IMR-90 (cell line): ENCODE data around the gene TNS3. TPM values are rescaled to one million over a fixed set of nuclear protein-coding genes. Genes with fewer than 3 reads are reported as not detected.

Experiments used
- ATAC-seq: fragments of 200-7000 bp; cut with Tn5 transposase; 2 replicates; pipeline ENCODE4 v1.9.1; 2020; ENCODE audit warnings: low read depth, mild to moderate bottlenecking, moderate library complexity
- BruUV-seq: library from RNA; stranded (reverse); fragments of 400-500 nt; replicated peaks from 2 replicates; lab custom pipeline; 2021; lab: Mats Ljungman, UMichigan
- CTCF ChIA-PET: fragments of 300-600 bp; formaldehyde crosslinking; extraction: SDS; loops from one replicate; lab custom pipeline; 2021; ENCODE audit warnings: antibody characterized with exemption; lab: Yijun Ruan, JAX
- POLR2A ChIA-PET: fragments of 300-600 bp; sonication (Branson Sonifier 250); formaldehyde crosslinking; loops from one replicate; lab custom pipeline; 2022; ENCODE audit warnings: antibody characterized with exemption; ENCODE audit not compliant: unreplicated experiment; lab: Charles Lee
- DNase-seq: peaks from one replicate; pipeline ENCODE4 v3.0.0; 2013
- H2AFZ ChIP-seq: replicated peaks from 2 replicates; pipeline ENCODE3; 2013; ENCODE audit warnings: low read length, mild to moderate bottlenecking; ENCODE audit not compliant: poor library complexity
- H2AK5ac ChIP-seq: 2 replicates; pipeline ENCODE4 v1.6.1; 2013; ENCODE audit warnings: low read depth, low read length, inconsistent platforms
- H2AK9ac ChIP-seq: replicated peaks from 2 replicates; pipeline ENCODE3; 2013; ENCODE audit warnings: mild to moderate bottlenecking, low read depth, low read length, moderate library complexity; ENCODE audit not compliant: poor library complexity
- H2BK120ac ChIP-seq: 2 replicates; pipeline ENCODE4 v1.6.1; 2013; ENCODE audit warnings: low read depth, low read length, inconsistent platforms
- H2BK15ac ChIP-seq: 3 replicates; pipeline ENCODE4 v1.6.1; 2013; ENCODE audit warnings: low read depth, low read length, inconsistent platforms
- H2BK20ac ChIP-seq: 2 replicates; pipeline ENCODE4 v1.6.1; 2013; ENCODE audit warnings: low read depth, mild to moderate bottlenecking, inconsistent platforms, low read length, moderate library complexity
- H2BK5ac ChIP-seq: 2 replicates; pipeline ENCODE4 v1.6.1; 2013; ENCODE audit warnings: mild to moderate bottlenecking, low read depth, low read length, inconsistent platforms; ENCODE audit not compliant: poor library complexity, severe bottlenecking
- H3K14ac ChIP-seq: replicated peaks from 2 replicates; pipeline ENCODE4 v1.6.1; 2013; ENCODE audit warnings: low read depth, low read length, inconsistent platforms
- H3K18ac ChIP-seq: 2 replicates; pipeline ENCODE4 v1.6.1; 2013; ENCODE audit warnings: low read depth, low read length, control low read depth
- H3K23ac ChIP-seq: 2 replicates; pipeline ENCODE4 v1.6.1; 2013; ENCODE audit warnings: low read depth, low read length, inconsistent platforms
- H3K27ac ChIP-seq: 2 replicates; pipeline ENCODE4 v1.5.1; 2013; ENCODE audit warnings: mild to moderate bottlenecking, control low read depth, low read length; ENCODE audit not compliant: insufficient read depth
- H3K27me3 ChIP-seq: 2 replicates; pipeline ENCODE4 v1.6.1; 2013; ENCODE audit warnings: low read length; ENCODE audit not compliant: control insufficient read depth, insufficient read depth
- H3K36me3 ChIP-seq: 2 replicates; pipeline ENCODE4 v1.6.1; 2013; ENCODE audit warnings: low read length, mixed read lengths; ENCODE audit not compliant: control insufficient read depth, insufficient read depth
- H3K4ac ChIP-seq: 2 replicates; pipeline ENCODE4 v1.6.1; 2013; ENCODE audit warnings: low read depth, low read length, inconsistent platforms
- H3K4me1 ChIP-seq: 2 replicates; pipeline ENCODE4 v1.6.1; 2013; ENCODE audit warnings: low read length, mixed read lengths; ENCODE audit not compliant: control insufficient read depth, insufficient read depth
- H3K4me2 ChIP-seq: 2 replicates; pipeline ENCODE4 v1.6.1; 2013; ENCODE audit warnings: low read depth, mild to moderate bottlenecking, control low read depth, low read length, moderate library complexity
- H3K4me3 ChIP-seq: 2 replicates; pipeline ENCODE4 v1.5.1; 2013; ENCODE audit warnings: low read depth, mild to moderate bottlenecking, control low read depth, low read length, moderate library complexity; ENCODE audit not compliant: insufficient read depth
- H3K56ac ChIP-seq: 2 replicates; pipeline ENCODE4 v1.6.1; 2013; ENCODE audit warnings: low read length, inconsistent platforms; ENCODE audit not compliant: insufficient read depth; ENCODE audit errors: extremely low read depth
- H3K79me1 ChIP-seq, 2 experiments: 2 replicates each; pipeline ENCODE4 v1.6.1; 2013; ENCODE audit warnings: low read length in 2 of 2, inconsistent platforms in 1 of 2, low read depth in 1 of 2
- H3K9ac ChIP-seq: 2 replicates; pipeline ENCODE4 v1.6.1; 2013; ENCODE audit warnings: low read depth, low read length, control low read depth
- H3K9me1 ChIP-seq: 2 replicates; pipeline ENCODE4 v1.6.1; 2013; ENCODE audit warnings: low read length, inconsistent platforms; ENCODE audit not compliant: insufficient read depth
- H3K9me3 ChIP-seq: 2 replicates; pipeline ENCODE4 v1.6.1; 2013; ENCODE audit warnings: low read length; ENCODE audit not compliant: control insufficient read depth, insufficient read depth
- H4K20me1 ChIP-seq: 2 replicates; pipeline ENCODE4 v1.6.1; 2013; ENCODE audit warnings: low read length, inconsistent platforms; ENCODE audit not compliant: insufficient read depth
- H4K5ac ChIP-seq: 2 replicates; pipeline ENCODE4 v1.6.1; 2013; ENCODE audit warnings: mild to moderate bottlenecking, low read depth, low read length, control low read depth
- H4K8ac ChIP-seq, 2 experiments: 2 replicates each; pipeline ENCODE4 v1.6.1; 2013; ENCODE audit warnings: low read depth in 2 of 2, low read length in 2 of 2, control low read depth in 1 of 2, inconsistent platforms in 1 of 2
- H4K91ac ChIP-seq: 2 replicates; pipeline ENCODE4 v1.6.1; 2013; ENCODE audit warnings: low read depth, low read length, inconsistent platforms; ENCODE audit not compliant: insufficient read depth
- BHLHE40 ChIP-seq: fragments of 150-350 bp; IDR thresholded peaks from 2 replicates; pipeline ENCODE4 v1.6.1; 2016; ENCODE audit warnings: mild to moderate bottlenecking, low read depth, low read length
- CEBPB ChIP-seq: IDR thresholded peaks from 2 replicates; pipeline ENCODE4 v1.6.1; 2012; ENCODE audit warnings: low read depth, low read length, improper control_type of control experiment
- CHD1 ChIP-seq: IDR thresholded peaks from 2 replicates; pipeline ENCODE4 v1.6.1; 2012; ENCODE audit warnings: low read depth, low read length, improper control_type of control experiment
- CTCF ChIP-seq: conservative IDR thresholded peaks from 2 replicates; pipeline ENCODE4 v1.5.1; 2012; ENCODE audit warnings: mild to moderate bottlenecking, low read depth, low read length, improper control_type of control experiment
- ELK1 ChIP-seq: fragments of 150-350 bp; IDR thresholded peaks from 2 replicates; pipeline ENCODE4 v1.6.1; 2016; ENCODE audit warnings: low read depth, mild to moderate bottlenecking, low read length, moderate library complexity, borderline replicate concordance
- FOS ChIP-seq: fragments of 150-350 bp; IDR thresholded peaks from 2 replicates; pipeline ENCODE4 v1.6.1; 2016; ENCODE audit warnings: low read depth, low read length
- MAFK ChIP-seq: IDR thresholded peaks from 2 replicates; pipeline ENCODE4 v1.6.1; 2012; ENCODE audit warnings: low read depth, low read length, improper control_type of control experiment
- MAZ ChIP-seq: IDR thresholded peaks from 2 replicates; pipeline ENCODE4 v1.6.1; 2012; ENCODE audit warnings: low read depth, mild to moderate bottlenecking, low read length, improper control_type of control experiment, moderate library complexity, borderline replicate concordance
- MXI1 ChIP-seq: IDR thresholded peaks from 2 replicates; pipeline ENCODE4 v1.6.1; 2012; ENCODE audit warnings: low read depth, mild to moderate bottlenecking, low read length, moderate library complexity, borderline replicate concordance
- NFE2L2 ChIP-seq: fragments of 150-350 bp; IDR thresholded peaks from 2 replicates; pipeline ENCODE4 v1.6.1; 2016; ENCODE audit warnings: low read depth, mild to moderate bottlenecking, low read length
- POLR2A ChIP-seq: IDR thresholded peaks from 2 replicates; pipeline ENCODE4 v1.6.1; 2012; ENCODE audit warnings: mild to moderate bottlenecking, low read depth, low read length
- RAD21 ChIP-seq: IDR thresholded peaks from 2 replicates; pipeline ENCODE4 v1.6.1; 2012; ENCODE audit warnings: low read length, improper control_type of control experiment
- RCOR1 ChIP-seq: IDR thresholded peaks from 2 replicates; pipeline ENCODE4 v1.6.1; 2012; ENCODE audit warnings: mild to moderate bottlenecking, low read length, improper control_type of control experiment; ENCODE audit not compliant: insufficient replicate concordance
- RFX5 ChIP-seq: IDR thresholded peaks from 2 replicates; pipeline ENCODE4 v1.8.0; 2012; ENCODE audit warnings: low read depth, mild to moderate bottlenecking, low read length, moderate library complexity
- SMC3 ChIP-seq: fragments of 150-350 bp; IDR thresholded peaks from 2 replicates; pipeline ENCODE4 v1.6.1; 2016; ENCODE audit warnings: low read depth, mild to moderate bottlenecking, antibody characterized with exemption, low read length, moderate library complexity
- USF2 ChIP-seq: fragments of 150-350 bp; IDR thresholded peaks from 2 replicates; pipeline ENCODE4 v1.6.1; 2017; ENCODE audit warnings: mild to moderate bottlenecking, antibody characterized with exemption, low read length, low read depth
- WGBS, 2 experiments: methylation state at CpG; one replicate each; pipeline versions ENCODE4 v1.1.5 to v1.1.7; 2013; ENCODE audit warnings: missing lambda C conversion rate in 2 of 2; ENCODE audit not compliant: insufficient read length in 1 of 2; ENCODE audit errors: extremely low coverage in 2 of 2; 5-methylcytosine and 5-hydroxymethylcytosine counted together
- dilution Hi-C: fragments of 300-500 bp; cut with HindIII; formaldehyde crosslinking; loops from one replicate; pipeline ENCODE4 v1.14.3; 2018; ENCODE audit warnings: low sequenced_read_pairs; ENCODE audit not compliant: unreplicated experiment
- in situ Hi-C: fragments of 300-500 bp; cut with MboI; formaldehyde crosslinking; loops from 3 replicates; pipeline ENCODE4 v1.14.3; 2019; ENCODE audit warnings: low sequenced_read_pairs, inconsistent platforms, mixed read lengths
- intact Hi-C: fragments of 100-400 bp; cut with micrococcal nuclease; formaldehyde crosslinking; loops from 2 replicates; pipeline ENCODE4 v1.10.0; 2022
- polyA plus RNA-seq, 3 experiments: library from polyadenylated mRNA; depleted of rRNA; stranded (reverse); fragments of >200 nt; gene quantifications; 2 replicates each; pipeline ENCODE4 v1.2.3, GENCODE V29; 2012; ENCODE audit warnings: low replicate concordance in 1 of 3
- total RNA-seq: library from RNA; depleted of rRNA; stranded (reverse); fragments of >200 nt; gene quantifications from 2 replicates; pipeline ENCODE4 v1.2.3, GENCODE V29; 2012

Gene TNS3
- total and polyA plus RNA-seq, 2 of the 4 experiments (the other 2 are of a cell fraction), result 64.3 to 79.2 TPM

- Histone ChIP-seq H3K4me3 (no peak overlapping the region), H4K5ac (no peak overlapping the region), H2BK20ac (no peak overlapping the region), H3K9me3 (no peaks in the 10 kb centered on the region), H3K18ac (no peak overlapping the region), H3K36me3 (no peaks in the 10 kb centered on the region), H4K8ac (no peak overlapping the region), H3K9me1 (no peaks in the 10 kb centered on the region), H2AFZ (no peak overlapping the region), H4K91ac (no peak overlapping the region), H2AK9ac (no peak overlapping the region), H3K27me3 (peaks cover 9% of the 10 kb centered on the region), H2BK15ac (no peak overlapping the region), H3K4me1 (no peaks in the 10 kb centered on the region), H4K20me1 (no peaks in the 10 kb centered on the region), H3K14ac (no peak overlapping the region), H3K4ac (no peak overlapping the region), H3K79me1 (no peaks in the 10 kb centered on the region), H3K23ac (no peak overlapping the region), H3K56ac (no peak overlapping the region), H3K27ac (no peak overlapping the region), H3K4me2 (no peak overlapping the region), H2AK5ac (no peak overlapping the region), H2BK5ac (no peak overlapping the region), H2BK120ac (no peak overlapping the region), H3K9ac (no peak overlapping the region)
- TF ChIP-seq NFE2L2, result no peak
- no peak for TF ChIP-seq CHD1
- TF ChIP-seq CEBPB, result no peak
- TF ChIP-seq CTCF, result no peak
- no peak for TF ChIP-seq USF2
- TF ChIP-seq RAD21, result no peak
- no peak for TF ChIP-seq SMC3
- no peak for TF ChIP-seq POLR2A
- no peak for TF ChIP-seq RCOR1
- TF ChIP-seq FOS, result no peak
- no peak for TF ChIP-seq ELK1
- TF ChIP-seq BHLHE40, result no peak
- no peak for TF ChIP-seq MXI1
- no peak for TF ChIP-seq RFX5
- TF ChIP-seq MAFK, result no peak
- no peak for TF ChIP-seq MAZ
- no TSS peak for BruUV-seq
- in situ Hi-C loops (no loop called here), dilution Hi-C loops (no loop called here), intact Hi-C loops (no loop called here)
- WGBS, 2 experiments, result 32% methylated on average over 3 of the region's 5 CpGs; no CpG with 5 or more reads in 1 of the 2 experiments
- no peak for DNase-seq
- CTCF ChIA-PET, result interaction anchor here (0.6 kb wide), 1 partner anchor 384 kb away, joined by 3 read pairs; no protein-coding TSS in a partner anchor
- POLR2A ChIA-PET, result no interaction called here
- no peak for ATAC-seq
Observed at GRCh38 chr7:47247132-47247531, 334.8 kb downstream of the TNS3 start.
